ENCODE results near the gene RECQL5. TPM values are rescaled to one million over a fixed set of nuclear protein-coding genes. Genes with fewer than 3 reads are reported as not detected.

The RECQL5 gene
- total RNA-seq, 1 donor from 2014 or later, result 64.7 TPM

- no peak for DNase-seq (ENCODE audit: extremely low spot score, unreplicated experiment)
- Mint-ChIP-seq H3K9me3 (no peaks in the 10 kb centered on the region), H3K4me1 (ENCODE audit: unreplicated experiment) (peaks cover 13% of the 10 kb centered on the region), H3K27me3 (no peaks in the 10 kb centered on the region), H3K36me3 (peaks cover 3% of the 10 kb centered on the region), H3K4me3 (no peak overlapping the region), H3K27ac (peak overlapping the region; percentile 23)
- no peak for TF ChIP-seq CTCF (conservative IDR thresholded peaks at IDR 0.05)
Observed at GRCh38 chr17:75676461-75676860, 9.5 kb upstream of the RECQL5 start.

DNA sequence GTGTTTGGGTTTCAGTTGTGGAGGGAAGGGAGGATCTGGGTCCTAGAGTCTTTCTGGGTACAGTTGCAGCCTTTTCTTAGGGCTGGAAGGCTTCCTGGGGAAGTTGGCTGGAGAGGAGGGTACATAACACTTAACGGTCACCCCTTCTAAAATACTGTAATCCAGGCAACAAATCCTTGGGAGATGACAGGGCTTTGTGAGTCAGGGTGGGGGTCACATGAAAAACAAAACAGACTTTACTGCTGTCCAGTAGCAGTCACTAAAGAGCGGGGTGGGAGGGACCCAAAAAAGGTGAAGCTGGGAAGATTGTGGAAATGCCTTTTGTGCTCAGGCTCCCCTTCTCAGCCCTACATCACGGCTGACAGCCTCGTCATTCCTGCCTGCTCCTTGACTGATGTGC lies 6.5 kb upstream of the RECQL5 start:
- no peaks in the 10 kb centered on the region for H3K9me3 Mint-ChIP-seq
- no peak for TF ChIP-seq CTCF (conservative IDR thresholded peaks at IDR 0.05)
- no peaks in the 10 kb centered on the region for H3K27me3 Mint-ChIP-seq
- H3K36me3 Mint-ChIP-seq, result peaks cover 7% of the 10 kb centered on the region
- peaks cover 2% of the 10 kb centered on the region for H3K4me1 Mint-ChIP-seq (ENCODE audit: unreplicated experiment)
- H3K4me3 Mint-ChIP-seq, result no peak overlapping the region
- no peak for DNase-seq (ENCODE audit: extremely low spot score, unreplicated experiment)
- H3K27ac Mint-ChIP-seq, result peak overlapping the region; percentile 46

DNA sequence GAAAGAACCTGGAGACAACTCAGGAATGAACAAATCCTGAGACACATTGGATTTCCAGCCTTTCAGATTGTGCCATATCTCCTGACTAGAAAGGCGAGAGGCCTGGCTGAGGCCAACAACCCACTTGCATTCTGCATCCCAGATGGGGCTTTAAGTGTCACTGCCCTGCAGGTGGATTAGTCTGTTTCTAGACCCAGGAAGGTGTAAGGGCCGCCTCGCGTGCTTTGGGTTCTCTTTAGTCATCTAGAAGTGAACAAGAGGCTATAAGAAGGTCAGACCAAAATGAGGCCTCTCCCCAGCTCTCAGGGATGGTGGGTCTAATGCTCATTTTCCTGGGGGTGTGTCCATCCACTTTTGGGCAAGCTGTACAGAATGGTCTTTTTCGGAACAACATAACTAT lies 5.1 kb upstream of the RECQL5 start:
- no peak for DNase-seq (ENCODE audit: extremely low spot score, unreplicated experiment)
- Mint-ChIP-seq H3K27ac (no peak overlapping the region), H3K4me1 (ENCODE audit: unreplicated experiment) (peaks cover 6% of the 10 kb centered on the region), H3K4me3 (no peak overlapping the region), H3K27me3 (no peaks in the 10 kb centered on the region), H3K9me3 (no peaks in the 10 kb centered on the region), H3K36me3 (peaks cover 11% of the 10 kb centered on the region)
- TF ChIP-seq CTCF (conservative IDR thresholded peaks at IDR 0.05), result no peak

DNA sequence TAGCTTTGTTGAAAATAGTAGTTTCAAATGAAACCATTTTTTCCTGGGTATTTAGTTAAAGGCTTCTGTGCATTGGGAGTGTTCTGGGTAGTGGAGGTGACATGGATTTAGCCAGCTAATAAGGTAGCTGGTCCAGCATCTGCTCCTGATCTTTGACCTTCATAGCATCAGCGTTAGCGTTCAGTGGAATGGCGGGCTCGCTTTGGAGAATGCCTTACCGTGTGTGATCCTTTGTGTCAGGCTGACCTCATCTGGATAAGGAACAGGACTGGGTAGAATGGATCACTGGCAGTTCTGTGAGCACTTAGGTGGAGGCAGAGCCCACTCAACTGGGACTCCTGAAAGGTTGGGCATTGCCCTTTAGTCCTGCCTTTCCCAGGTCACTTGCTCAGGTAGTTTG lies 3.9 kb upstream of the RECQL5 start:
- Mint-ChIP-seq H3K4me3 (peak overlapping the region; percentile 10), H3K4me1 (ENCODE audit: unreplicated experiment) (peaks cover 9% of the 10 kb centered on the region), H3K27ac (peak overlapping the region; percentile 21), H3K9me3 (no peaks in the 10 kb centered on the region), H3K36me3 (peaks cover 11% of the 10 kb centered on the region), H3K27me3 (no peaks in the 10 kb centered on the region)
- no peak for DNase-seq (ENCODE audit: extremely low spot score, unreplicated experiment)
- no peak for TF ChIP-seq CTCF (conservative IDR thresholded peaks at IDR 0.05)

GRCh38 chr17:75668489-75668888 lies 1.5 kb upstream of the RECQL5 start:
- Mint-ChIP-seq H3K4me1 (ENCODE audit: unreplicated experiment) (peaks cover 12% of the 10 kb centered on the region), H3K27ac (no peak overlapping the region), H3K36me3 (peaks cover 11% of the 10 kb centered on the region), H3K9me3 (no peaks in the 10 kb centered on the region), H3K27me3 (no peaks in the 10 kb centered on the region), H3K4me3 (no peak overlapping the region)
- TF ChIP-seq CTCF (conservative IDR thresholded peaks at IDR 0.05), result no peak
- no peak for DNase-seq (ENCODE audit: extremely low spot score, unreplicated experiment)

DNA sequence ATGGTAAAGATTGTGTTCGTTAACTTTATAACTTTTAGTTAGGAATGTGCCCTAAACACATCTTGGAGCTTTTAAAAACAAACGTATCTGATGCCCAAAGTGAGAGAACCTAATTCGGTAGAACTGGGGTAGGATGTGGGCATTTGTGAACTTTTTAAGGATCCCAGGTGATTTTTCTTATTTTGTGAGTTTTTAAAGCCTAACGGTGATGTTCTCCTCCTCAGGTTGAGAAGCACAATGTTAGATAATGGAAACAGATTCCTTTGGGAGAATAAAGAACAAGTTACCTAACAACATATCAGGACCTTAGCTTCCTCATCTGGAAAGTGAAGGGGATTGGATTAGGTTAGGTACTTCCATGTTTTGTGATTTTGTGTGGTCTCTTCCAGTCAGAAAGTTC lies 871 bp upstream of the RECQL5 start:
- peaks cover 11% of the 10 kb centered on the region for H3K36me3 Mint-ChIP-seq
- TF ChIP-seq CTCF (conservative IDR thresholded peaks at IDR 0.05), result no peak
- no peak overlapping the region for H3K27ac Mint-ChIP-seq
- H3K27me3 Mint-ChIP-seq, result no peaks in the 10 kb centered on the region
- DNase-seq (ENCODE audit: extremely low spot score, unreplicated experiment), result no peak
- H3K9me3 Mint-ChIP-seq, result no peaks in the 10 kb centered on the region
- H3K4me3 Mint-ChIP-seq, result no peak overlapping the region
- H3K4me1 Mint-ChIP-seq (ENCODE audit: unreplicated experiment), result peaks cover 12% of the 10 kb centered on the region
